Prostate gland (tissue), 2 donors: ENCODE results near the gene LIMK1.

Experiments used
- CTCF ChIP-seq, 4 experiments: fragments of 200-600 bp in 2 of 4; fragments of 450-650 bp in 2 of 4; sonication (generic) in 2 of 4; IDR thresholded peaks; 1 replicate in 3 of 4; 2 replicates in 1 of 4; pipeline ENCODE4 v1.5.1; 2016 to 2019; ENCODE audit warnings: antibody characterized with exemption in 4 of 4, mild to moderate bottlenecking in 2 of 4, moderate library complexity in 2 of 4
- POLR2A ChIP-seq: fragments of 450-650 bp; IDR thresholded peaks from one replicate; pipeline ENCODE4 v1.6.1; 2016; ENCODE audit warnings: antibody characterized with exemption, mild to moderate bottlenecking
- POLR2AphosphoS5 ChIP-seq: sonication (generic); formaldehyde crosslinking; IDR thresholded peaks from one replicate; pipeline ENCODE4 v1.6.1; 2017; ENCODE audit warnings: antibody characterized with exemption

GRCh38 chr7:74099031-74099430, 15.4 kb downstream of the LIMK1 start:
- TF ChIP-seq POLR2AphosphoS5 (no peak), CTCF (IDR thresholded peaks at IDR 0.05) (no peak), POLR2A (no peak)
